LNCaP clone FGC (cell line): ENCODE data around the gene ZC3H8.

Source experiments
- DNase-seq: peaks from one replicate; pipeline ENCODE4 v3.0.0-alpha.2; 2011; ENCODE audit warnings: low read depth
- H3K4me3 ChIP-seq: 2 replicates; pipeline ENCODE4 v1.5.1; 2011; ENCODE audit warnings: mild to moderate bottlenecking, low read depth, low read length, control low read depth
- CTCF ChIP-seq: IDR thresholded peaks from 2 replicates; pipeline ENCODE4 v1.5.1; 2012; ENCODE audit warnings: mild to moderate bottlenecking; ENCODE audit not compliant: control insufficient read depth, insufficient read depth; ENCODE audit errors: extremely low read depth

The ZC3H8 gene

GRCh38 chr2:112181571-112182290 is 73.1 kb downstream of the ZC3H8 start:
- DNase-seq: no peak
- no peak for TF ChIP-seq CTCF
- H3K4me3 ChIP-seq: no peak overlapping the region

- DNase-seq: no peak
- no peak overlapping the region for H3K4me3 ChIP-seq
- no peak for TF ChIP-seq CTCF
These were observed 78.8 kb downstream of the ZC3H8 start for GRCh38 chr2:112175958-112176573.

GRCh38 chr2:112175333-112175732 is 79.5 kb downstream of the ZC3H8 start:
- H3K4me3 ChIP-seq: no peak overlapping the region
- TF ChIP-seq CTCF: no peak
- no peak for DNase-seq

- TF ChIP-seq CTCF: no peak
- DNase-seq: no peak
- H3K4me3 ChIP-seq: no peak overlapping the region
These were observed 80.5 kb downstream of the ZC3H8 start for GRCh38 chr2:112174383-112174782.

- H3K4me3 ChIP-seq: no peak overlapping the region
- no peak for TF ChIP-seq CTCF
- DNase-seq: no peak
These were observed 81.1 kb downstream of the ZC3H8 start for GRCh38 chr2:112173646-112174319.

GRCh38 chr2:112170495-112170894 is 84.3 kb downstream of the ZC3H8 start:
- H3K4me3 ChIP-seq: no peak overlapping the region
- no peak for TF ChIP-seq CTCF
- no peak for DNase-seq
